Peyer's patch (tissue), 4 donors: ENCODE results near the gene RASD1.

Source experiments
- POLR2A ChIP-seq, 2 donors: fragments of 450-650 bp; IDR thresholded peaks; one replicate each; pipeline ENCODE4 v1.5.1; 2017; ENCODE audit warnings: antibody characterized with exemption in 2 of 2, mild to moderate bottlenecking in 2 of 2, moderate library complexity in 2 of 2
- TF ChIP-seq, protein P1 (sequence below), 6 experiments: fragments of 450-650 bp in 4 of 6; fragments of 200-600 bp in 2 of 6; sonication (generic) in 1 of 6; IDR thresholded peaks; one replicate each; pipeline ENCODE4 v1.5.1; 2017 to 2019; ENCODE audit warnings: antibody characterized with exemption in 6 of 6, mild to moderate bottlenecking in 3 of 6, moderate library complexity in 1 of 6

DNA sequence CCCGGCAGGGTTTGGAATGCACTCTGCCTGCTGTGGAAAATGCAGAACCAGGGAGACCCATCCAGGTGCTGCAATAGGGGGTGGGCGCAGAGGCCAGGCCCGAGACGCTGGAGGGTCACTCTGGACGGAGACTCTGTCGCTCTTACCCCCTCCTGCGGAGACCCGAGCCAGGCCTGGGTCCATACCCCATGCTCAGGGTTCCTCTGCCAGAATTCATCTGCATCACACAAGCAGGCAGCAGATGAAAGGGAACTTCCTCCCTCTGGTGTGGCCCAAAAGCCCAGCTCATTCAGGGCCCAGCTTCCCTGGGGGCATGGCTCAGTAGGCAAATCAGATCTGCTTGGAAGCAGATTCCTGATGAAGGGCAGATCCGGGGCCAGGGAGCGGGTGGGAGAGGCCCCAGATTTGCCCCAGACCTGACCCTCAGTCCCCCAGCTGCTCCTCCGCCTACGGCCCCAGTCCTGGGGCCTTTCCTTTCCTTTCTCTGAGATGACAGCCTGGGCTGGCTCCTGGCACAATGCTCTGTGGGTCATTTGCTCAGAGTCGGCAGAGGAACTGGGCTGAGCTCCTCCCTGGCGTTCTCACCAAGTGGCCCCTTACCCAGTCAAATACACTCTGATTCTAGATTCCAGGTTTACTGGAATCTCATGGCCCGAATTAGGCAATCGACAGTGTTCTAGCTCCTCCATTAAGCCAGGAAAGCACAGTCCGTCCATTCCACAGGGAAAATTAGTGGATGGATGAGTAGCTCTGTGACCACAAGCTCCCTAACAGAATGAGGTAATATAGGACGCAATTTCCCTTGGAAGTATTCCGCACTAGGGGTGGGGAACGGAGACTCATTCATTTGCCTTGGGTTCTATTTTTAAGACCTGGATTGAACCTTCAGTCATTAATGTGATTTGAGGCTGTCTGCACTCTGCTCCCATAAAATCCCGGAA, 19.1 kb upstream of the RASD1 start:
- TF ChIP-seq POLR2A (IDR thresholded peaks at IDR 0.05), result no peak
- TF ChIP-seq, protein P1, sequence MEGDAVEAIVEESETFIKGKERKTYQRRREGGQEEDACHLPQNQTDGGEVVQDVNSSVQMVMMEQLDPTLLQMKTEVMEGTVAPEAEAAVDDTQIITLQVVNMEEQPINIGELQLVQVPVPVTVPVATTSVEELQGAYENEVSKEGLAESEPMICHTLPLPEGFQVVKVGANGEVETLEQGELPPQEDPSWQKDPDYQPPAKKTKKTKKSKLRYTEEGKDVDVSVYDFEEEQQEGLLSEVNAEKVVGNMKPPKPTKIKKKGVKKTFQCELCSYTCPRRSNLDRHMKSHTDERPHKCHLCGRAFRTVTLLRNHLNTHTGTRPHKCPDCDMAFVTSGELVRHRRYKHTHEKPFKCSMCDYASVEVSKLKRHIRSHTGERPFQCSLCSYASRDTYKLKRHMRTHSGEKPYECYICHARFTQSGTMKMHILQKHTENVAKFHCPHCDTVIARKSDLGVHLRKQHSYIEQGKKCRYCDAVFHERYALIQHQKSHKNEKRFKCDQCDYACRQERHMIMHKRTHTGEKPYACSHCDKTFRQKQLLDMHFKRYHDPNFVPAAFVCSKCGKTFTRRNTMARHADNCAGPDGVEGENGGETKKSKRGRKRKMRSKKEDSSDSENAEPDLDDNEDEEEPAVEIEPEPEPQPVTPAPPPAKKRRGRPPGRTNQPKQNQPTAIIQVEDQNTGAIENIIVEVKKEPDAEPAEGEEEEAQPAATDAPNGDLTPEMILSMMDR (IDR thresholded peaks at IDR 0.05), result no peak
